ENCODE results near the gene NRSN1. TPM values are rescaled to one million over a fixed set of nuclear protein-coding genes. Genes with fewer than 3 reads are reported as not detected.

The NRSN1 gene
- total and polyA plus RNA-seq, 2 of the 13 experiments (the other 11 are each of a cell fraction or from before 2014, with no cell fraction given) = not detected

- Histone ChIP-seq H3K9ac (ENCODE audit: insufficient read depth, low read depth, low read length) (no peak overlapping the region), H3K36me3 (replicated peaks in 1 of 2; ENCODE audit: control insufficient read depth in 1 of 2, insufficient read depth in 2 of 2, low read length in 2 of 2) (no peaks in the 10 kb centered on the region), H3K4me1 (ENCODE audit: insufficient read depth, low read length) (no peaks in the 10 kb centered on the region), H3K9me3 (ENCODE audit: low read length) (no peaks in the 10 kb centered on the region), H3K4me2 (ENCODE audit: low read depth, low read length) (no peak overlapping the region), H2AFZ (ENCODE audit: low read length) (no peak overlapping the region), H3K27me3 (ENCODE audit: control insufficient read depth in 1 of 2, insufficient read depth in 2 of 2, low read length in 2 of 2) (no peaks in the 10 kb centered on the region), H3K4me3 (replicated peaks in 1 of 3; ENCODE audit: insufficient read depth in 1 of 3, low read depth in 2 of 3, low read length in 3 of 3) (no peak overlapping the region), H4K20me1 (ENCODE audit: insufficient read depth, low read length) (no peaks in the 10 kb centered on the region), H3K79me2 (ENCODE audit: insufficient read depth, low read length) (no peaks in the 10 kb centered on the region), H3K27ac (ENCODE audit: extremely low read length, insufficient read depth, low read length) (no peak overlapping the region)
- POLR2A ChIA-PET = no interaction called here
- in situ Hi-C loops (cut with HindIII; ENCODE audit: extremely low pct_ligation_motif_present, low pct_unique_long_range_greater_than_20kb) (no loop called here), intact Hi-C loops (cut with micrococcal nuclease; ENCODE audit: unreplicated experiment) (no loop called here)
- FAIRE-seq = no peak
- ATAC-seq = no peak
- BruUV-seq (replicated peaks) = no TSS peak
- TF ChIP-seq AKNA (CRISPR knock-in tag; IDR thresholded peaks at IDR 0.05; ENCODE audit: borderline replicate concordance) = no peak
- no peak for TF ChIP-seq GFI1 (CRISPR knock-in tag; IDR thresholded peaks at IDR 0.05; ENCODE audit: borderline replicate concordance)
- TF ChIP-seq JUND (CRISPR knock-in tag; IDR thresholded peaks at IDR 0.05) = no peak
- no peak for TF ChIP-seq DMAP1 (CRISPR knock-in tag; IDR thresholded peaks at IDR 0.05)
- no peak for TF ChIP-seq SNAPC4 (CRISPR knock-in tag; IDR thresholded peaks at IDR 0.05)
- TF ChIP-seq TIGD3 (CRISPR knock-in tag; IDR thresholded peaks at IDR 0.05; ENCODE audit: borderline replicate concordance) = no peak
- no peak for TF ChIP-seq ZNF782 (CRISPR knock-in tag; IDR thresholded peaks at IDR 0.05; ENCODE audit: borderline replicate concordance)
- no peak for TF ChIP-seq ZNF616 (CRISPR knock-in tag; IDR thresholded peaks at IDR 0.05; ENCODE audit: low read depth)
- TF ChIP-seq CERS6 (CRISPR knock-in tag; IDR thresholded peaks at IDR 0.05) = no peak
- no peak for TF ChIP-seq KDM3A (CRISPR knock-in tag; IDR thresholded peaks at IDR 0.05; ENCODE audit: low read depth)
- no peak for TF ChIP-seq SP2 (CRISPR knock-in tag; IDR thresholded peaks at IDR 0.05)
- CTCF ChIA-PET (ENCODE audit: low intra/inter-chr PET ratio, low total read pairs) = no interaction called here
- no peak for DNase-seq (ENCODE audit: low spot score)
- WGBS (ENCODE audit: low lambda C conversion rate) = 32% methylated on average over 1 of the region's 1 CpG
Observed at GRCh38 chr6:24107294-24107693, 18.7 kb upstream of the NRSN1 start.
